CD14-positive monocyte (primary cell): ENCODE measurements around the gene WRNIP1. TPM values are rescaled to one million over a fixed set of nuclear protein-coding genes. Genes with fewer than 3 reads are reported as not detected.

Source experiments
- DNase-seq, 3 donors: peaks; one replicate each; pipeline ENCODE4 v3.0.0-alpha.2; 2011 to 2022
- H2AFZ ChIP-seq: 2 replicates; pipeline ENCODE4 v1.6.0; 2012; ENCODE audit warnings: mild to moderate bottlenecking, low read depth, low read length, inconsistent platforms; ENCODE audit not compliant: insufficient read depth, poor library complexity, severe bottlenecking
- H3K27ac ChIP-seq, 2 donors: 1 replicate in 1 of 2; 2 replicates in 1 of 2; pipeline ENCODE4 v1.5.1; 2012 to 2013; ENCODE audit warnings: low read length in 2 of 2, control low read depth in 1 of 2, inconsistent platforms in 1 of 2, low read depth in 1 of 2, mild to moderate bottlenecking in 1 of 2
- H3K27me3 ChIP-seq, 2 donors: one replicate each; pipeline versions ENCODE4 v1.6.0 to v1.6.1; 2011 to 2013; ENCODE audit warnings: low read length in 2 of 2; ENCODE audit not compliant: control insufficient read depth in 2 of 2, insufficient read depth in 2 of 2
- H3K36me3 ChIP-seq, 2 donors: replicated peaks in 1 of 2; 1 replicate in 1 of 2; 2 replicates in 1 of 2; pipeline versions ENCODE4 v1.5.1 to v1.6.1; 2012 to 2013; ENCODE audit warnings: low read length in 2 of 2, control low read depth in 1 of 2, inconsistent platforms in 1 of 2, mild to moderate bottlenecking in 1 of 2; ENCODE audit not compliant: insufficient read depth in 2 of 2, control insufficient read depth in 1 of 2
- H3K4me1 ChIP-seq, 2 donors: 1 replicate in 1 of 2; 2 replicates in 1 of 2; pipeline versions ENCODE4 v1.5.1 to v1.6.1; 2012 to 2013; ENCODE audit warnings: low read length in 2 of 2, control low read depth in 1 of 2, inconsistent platforms in 1 of 2, mild to moderate bottlenecking in 1 of 2, moderate library complexity in 1 of 2; ENCODE audit not compliant: insufficient read depth in 2 of 2, control insufficient read depth in 1 of 2
- H3K4me2 ChIP-seq: replicated peaks from 2 replicates; pipeline ENCODE3; 2012; ENCODE audit warnings: low read length, moderate library complexity, mild to moderate bottlenecking; ENCODE audit not compliant: poor library complexity, severe bottlenecking; ENCODE audit errors: extremely low read depth
- H3K4me3 ChIP-seq, 3 experiments: fragments of 200-600 bp in 1 of 3; sonication (generic) in 1 of 3; replicated peaks in 1 of 3; 1 replicate in 2 of 3; 2 replicates in 1 of 3; pipeline ENCODE4 v1.5.1; 2011 to 2013; ENCODE audit warnings: low read length in 3 of 3, mild to moderate bottlenecking in 3 of 3, control low read depth in 2 of 3, low read depth in 2 of 3, inconsistent platforms in 1 of 3, moderate library complexity in 1 of 3
- H3K79me2 ChIP-seq: 2 replicates; pipeline ENCODE4 v1.6.0; 2012; ENCODE audit warnings: mild to moderate bottlenecking, control low read depth, inconsistent platforms, low read length, moderate library complexity; ENCODE audit not compliant: insufficient read depth
- H3K9ac ChIP-seq: 2 replicates; pipeline ENCODE4 v1.6.0; 2017; ENCODE audit warnings: low read length, mild to moderate bottlenecking; ENCODE audit not compliant: insufficient read depth, poor library complexity, severe bottlenecking
- H3K9me3 ChIP-seq, 2 donors: replicated peaks in 1 of 2; 1 replicate in 1 of 2; 2 replicates in 1 of 2; pipeline versions ENCODE4 v1.5.1 to v1.6.1; 2012 to 2013; ENCODE audit warnings: low read length in 2 of 2, control low read depth in 1 of 2; ENCODE audit not compliant: control insufficient read depth in 1 of 2, insufficient read depth in 1 of 2
- H4K20me1 ChIP-seq: 2 replicates; pipeline ENCODE4 v1.6.0; 2012; ENCODE audit warnings: mild to moderate bottlenecking, low read length, control low read depth, moderate library complexity; ENCODE audit not compliant: insufficient read depth
- H3K27ac Mint-ChIP-seq, 7 donors: one replicate each; pipeline ENCODE4 v1.8.0; 2020; ENCODE audit warnings: mild to moderate bottlenecking in 7 of 7, mixed read lengths in 7 of 7, moderate library complexity in 6 of 7, inconsistent platforms in 2 of 7
- H3K27me3 Mint-ChIP-seq, 3 donors: one replicate each; pipeline ENCODE4 v1.8.0; 2021 to 2022; ENCODE audit warnings: low read depth in 3 of 3, mild to moderate bottlenecking in 3 of 3, mixed read lengths in 3 of 3, moderate library complexity in 3 of 3, inconsistent platforms in 1 of 3
- H3K36me3 Mint-ChIP-seq, 2 donors: one replicate each; pipeline ENCODE4 v1.8.0; 2020; ENCODE audit warnings: mixed read lengths in 2 of 2, inconsistent platforms in 1 of 2, mild to moderate bottlenecking in 1 of 2
- H3K4me1 Mint-ChIP-seq: one replicate; pipeline ENCODE4 v1.8.0; 2020; ENCODE audit warnings: mild to moderate bottlenecking, mixed read lengths
- H3K4me3 Mint-ChIP-seq, 2 donors: one replicate each; pipeline ENCODE4 v1.8.0; 2020; ENCODE audit warnings: mild to moderate bottlenecking in 2 of 2, mixed read lengths in 2 of 2, moderate library complexity in 1 of 2
- H3K9me3 Mint-ChIP-seq, 7 donors: one replicate each; pipeline ENCODE4 v1.8.0; 2020 to 2022; ENCODE audit warnings: mixed read lengths in 7 of 7, mild to moderate bottlenecking in 6 of 7, moderate library complexity in 6 of 7, inconsistent platforms in 2 of 7
- WGBS: methylation state at CpG from one replicate; pipeline ENCODE4 v1.1.5; 2013; ENCODE audit warnings: missing lambda C conversion rate; ENCODE audit not compliant: insufficient coverage; 5-methylcytosine and 5-hydroxymethylcytosine counted together
- intact Hi-C, 2 donors: fragments of 100-400 bp; cut with micrococcal nuclease; formaldehyde crosslinking; loops; one replicate each; pipeline versions ENCODE4 v1.15.0 to v1.15.1; 2023
- polyA plus RNA-seq, 3 donors: library from polyadenylated mRNA; depleted of rRNA in 1 of 3; unstranded in 2 of 3; stranded (reverse) in 1 of 3; fragments of 300-500 nt in 2 of 3; fragments of >200 nt in 1 of 3; fragmentation: Illumina TruSeq in 2 of 3; gene quantifications; 1 replicate in 2 of 3; 2 replicates in 1 of 3; pipeline ENCODE4 v1.2.3, GENCODE V29; 2012 to 2021
- TF ChIP-seq, protein P1 (sequence below): fragments of 200-600 bp; IDR thresholded peaks from one replicate; pipeline ENCODE4 v1.8.0; 2022; ENCODE audit warnings: antibody characterized with exemption, mild to moderate bottlenecking

Gene WRNIP1
- polyA plus RNA-seq, 3 donors = 17.5 to 25.8 (median 17.8) TPM

DNA sequence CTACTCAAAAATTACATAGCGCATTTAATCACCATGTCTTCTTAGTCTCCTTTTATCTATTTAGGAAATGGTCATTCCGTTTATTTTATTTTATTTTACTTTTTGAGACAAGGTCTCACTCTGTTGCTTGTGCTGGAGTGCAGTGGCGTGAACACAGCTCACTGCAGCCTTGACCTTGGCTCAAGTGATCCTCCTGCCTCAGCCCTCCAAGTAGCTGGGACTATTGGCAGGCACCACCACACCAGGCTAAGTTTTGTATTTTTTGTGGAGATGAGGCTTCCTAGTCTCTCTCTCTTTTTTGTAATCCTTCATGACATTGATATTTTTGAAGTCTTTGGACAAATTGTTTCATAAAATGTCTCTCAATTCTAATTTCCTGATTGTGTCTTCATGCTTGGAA, 9.7 kb upstream of the WRNIP1 start:
- no peak overlapping the region for H3K27ac ChIP-seq
- H3K36me3 ChIP-seq = no peaks in the 10 kb centered on the region
- H3K79me2 ChIP-seq = no peaks in the 10 kb centered on the region
- no peak overlapping the region for H2AFZ ChIP-seq
- no peak overlapping the region for H3K4me2 ChIP-seq
- WGBS = 100% methylated on average over 1 of the region's 3 CpGs
- intact Hi-C loops = no loop called here
- TF ChIP-seq, protein P1, sequence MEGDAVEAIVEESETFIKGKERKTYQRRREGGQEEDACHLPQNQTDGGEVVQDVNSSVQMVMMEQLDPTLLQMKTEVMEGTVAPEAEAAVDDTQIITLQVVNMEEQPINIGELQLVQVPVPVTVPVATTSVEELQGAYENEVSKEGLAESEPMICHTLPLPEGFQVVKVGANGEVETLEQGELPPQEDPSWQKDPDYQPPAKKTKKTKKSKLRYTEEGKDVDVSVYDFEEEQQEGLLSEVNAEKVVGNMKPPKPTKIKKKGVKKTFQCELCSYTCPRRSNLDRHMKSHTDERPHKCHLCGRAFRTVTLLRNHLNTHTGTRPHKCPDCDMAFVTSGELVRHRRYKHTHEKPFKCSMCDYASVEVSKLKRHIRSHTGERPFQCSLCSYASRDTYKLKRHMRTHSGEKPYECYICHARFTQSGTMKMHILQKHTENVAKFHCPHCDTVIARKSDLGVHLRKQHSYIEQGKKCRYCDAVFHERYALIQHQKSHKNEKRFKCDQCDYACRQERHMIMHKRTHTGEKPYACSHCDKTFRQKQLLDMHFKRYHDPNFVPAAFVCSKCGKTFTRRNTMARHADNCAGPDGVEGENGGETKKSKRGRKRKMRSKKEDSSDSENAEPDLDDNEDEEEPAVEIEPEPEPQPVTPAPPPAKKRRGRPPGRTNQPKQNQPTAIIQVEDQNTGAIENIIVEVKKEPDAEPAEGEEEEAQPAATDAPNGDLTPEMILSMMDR = no peak
- H3K4me1 ChIP-seq = peaks cover 11 to 17% of the 10 kb centered on the region in 2 donors
- H3K9me3 Mint-ChIP-seq = peaks cover 0 to 4% (median 2%) of the 10 kb centered on the region in 7 donors
- peak overlapping the region in 1 of 7 donors; percentile 60 for H3K27ac Mint-ChIP-seq
- H3K4me3 Mint-ChIP-seq = no peak overlapping the region
- H3K27me3 Mint-ChIP-seq = peaks cover 0 to 8% (median 3%) of the 10 kb centered on the region in 3 donors
- peaks cover 12% of the 10 kb centered on the region for H3K4me1 Mint-ChIP-seq
- H3K27me3 ChIP-seq = no peaks in the 10 kb centered on the region
- H3K9ac ChIP-seq = no peak overlapping the region
- no peaks in the 10 kb centered on the region for H3K36me3 Mint-ChIP-seq
- no peaks in the 10 kb centered on the region for H3K9me3 ChIP-seq
- no peaks in the 10 kb centered on the region for H4K20me1 ChIP-seq
- H3K4me3 ChIP-seq = no peak overlapping the region
- no peak for DNase-seq

DNA sequence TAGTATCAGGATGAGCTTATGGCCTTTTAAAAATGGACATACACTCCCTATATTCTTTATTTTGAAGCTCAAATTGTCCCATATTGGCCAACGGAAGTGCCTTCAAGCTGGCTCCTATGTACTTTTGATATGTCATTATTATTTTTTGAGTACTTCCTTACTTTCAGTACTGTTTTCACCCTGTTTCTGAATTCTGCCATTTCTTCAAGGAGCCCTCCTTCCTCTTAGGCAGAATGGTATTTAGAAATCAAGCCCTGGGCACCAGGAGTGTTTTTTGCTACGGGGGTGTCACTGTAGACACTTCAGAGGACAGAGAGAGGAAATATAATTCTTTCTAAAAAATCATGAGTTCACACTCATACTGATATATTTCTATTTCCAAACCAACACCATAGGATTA, 9.0 kb upstream of the WRNIP1 start:
- intact Hi-C loops = no loop called here
- Histone ChIP-seq H2AFZ (no peak overlapping the region), H4K20me1 (no peaks in the 10 kb centered on the region), H3K4me3 (no peak overlapping the region), H3K79me2 (no peaks in the 10 kb centered on the region), H3K9me3 (no peaks in the 10 kb centered on the region), H3K36me3 (no peaks in the 10 kb centered on the region), H3K9ac (no peak overlapping the region), H3K4me1 (peaks cover 11 to 17% of the 10 kb centered on the region in 2 donors), H3K27ac (peak overlapping the region in 1 of 2 donors; percentile 38), H3K27me3 (no peaks in the 10 kb centered on the region), H3K4me2 (no peak overlapping the region)
- H3K27ac Mint-ChIP-seq = peak overlapping the region in 6 of 7 donors; percentile 21 to 74 (median 62)
- no peaks in the 10 kb centered on the region for H3K36me3 Mint-ChIP-seq
- peaks cover 13% of the 10 kb centered on the region for H3K4me1 Mint-ChIP-seq
- DNase-seq = peak in 1 of 3 donors; percentile 41
- peaks cover 0 to 6% (median 2%) of the 10 kb centered on the region in 7 donors for H3K9me3 Mint-ChIP-seq
- no CpG with 5 or more reads among the region's 2 CpGs for WGBS
- H3K4me3 Mint-ChIP-seq = no peak overlapping the region
- TF ChIP-seq, protein P1 = no peak
- peaks cover 0 to 5% (median 3%) of the 10 kb centered on the region in 3 donors for H3K27me3 Mint-ChIP-seq
